GM13977 (cell line): Measurements from ENCODE around the gene FIGNL2.
A peak's percentile ranks its signal among the peaks of the same experiment; 100 is the strongest.

Experiments
- DNase-seq: peaks from one replicate; pipeline ENCODE4 v3.0.0; 2012; ENCODE audit warnings: low spot score
- CTCF ChIP-seq: IDR thresholded peaks from 2 replicates; pipeline ENCODE4 v1.5.1; 2012; ENCODE audit warnings: mild to moderate bottlenecking, control low read depth; ENCODE audit not compliant: insufficient read depth; ENCODE audit errors: extremely low read depth, missing control alignments
- in situ Hi-C: fragments of 300-500 bp; cut with MboI; formaldehyde crosslinking; loops from one replicate; pipeline ENCODE4 v1.12.0; 2022; ENCODE audit warnings: low sequenced_read_pairs, low pct_unique_long_range_greater_than_20kb, mixed read lengths, inconsistent platforms; ENCODE audit not compliant: unreplicated experiment

The FIGNL2 gene

GRCh38 chr12:51848326-51848727, at the start of gene FIGNL2:
Gene FIGNL2 (minus strand): TSS chr12:51848718. CDS start chr12:51822413, 26,305 bp downstream.
- no peak for DNase-seq
- no peak for TF ChIP-seq CTCF
- in situ Hi-C loops: no loop called here

GRCh38 chr12:51897181-51897580, 48.7 kb upstream of the FIGNL2 start:
- in situ Hi-C loops: loop anchor here (10.0 kb wide), 1 partner anchor 78 kb away; no protein-coding TSS in a partner anchor
- TF ChIP-seq CTCF: no peak
- no peak for DNase-seq

GRCh38 chr12:51896236-51896635, 47.7 kb upstream of the FIGNL2 start:
- no peak for TF ChIP-seq CTCF
- in situ Hi-C loops: loop anchor here (10.0 kb wide), 1 partner anchor 79 kb away; no protein-coding TSS in a partner anchor
- no peak for DNase-seq

GRCh38 chr12:51895378-51896135, 47.0 kb upstream of the FIGNL2 start:
- TF ChIP-seq CTCF: no peak
- in situ Hi-C loops: loop anchor here (10.0 kb wide), 1 partner anchor 79 kb away; no protein-coding TSS in a partner anchor
- no peak for DNase-seq

GRCh38 chr12:51893786-51894185, 45.3 kb upstream of the FIGNL2 start:
- DNase-seq: no peak
- no peak for TF ChIP-seq CTCF
- in situ Hi-C loops: loop anchor here (10.0 kb wide), 1 partner anchor 81 kb away; no protein-coding TSS in a partner anchor

GRCh38 chr12:51891843-51892242, 43.3 kb upstream of the FIGNL2 start:
- DNase-seq: no peak
- peak; percentile 25 for TF ChIP-seq CTCF

More at GRCh38 chr12:51891843-51892242, 43.3 kb upstream of the FIGNL2 start:
- in situ Hi-C loops: loop anchor here (10.0 kb wide), 1 partner anchor 83 kb away; no protein-coding TSS in a partner anchor
